ENCODE results near the gene AHCYL2. TPM values are rescaled to one million over a fixed set of nuclear protein-coding genes. Genes with fewer than 3 reads are reported as not detected.

AHCYL2 gene
- total and polyA plus RNA-seq, 2 of the 8 experiments (the other 6 are each of a cell fraction or from before 2014, with no cell fraction given) = 20.7 to 25.4 TPM

- no peak for FAIRE-seq
- no peak overlapping the region for H2AFZ ChIP-seq (ENCODE audit: low read length)
- POLR2A ChIA-PET (ENCODE audit: partially characterized antibody) = no interaction called here
Observed at GRCh38 chr7:129457101-129457500, 232.3 kb downstream of the AHCYL2 start.

More at GRCh38 chr7:129457101-129457500, 232.3 kb downstream of the AHCYL2 start:
- Histone ChIP-seq H3K36me3 (ENCODE audit: control insufficient read depth in 2 of 4, insufficient read depth in 4 of 4, low read length in 3 of 4) (peaks cover 6 to 58% (median 29%) of the 10 kb centered on the region in 4 experiments; a peak in 7 of 8 replicates), H3K14ac (ENCODE audit: insufficient read length) (no peak overlapping the region), H3K4me2 (ENCODE audit: insufficient read depth in 1 of 2, low read depth in 2 of 2, low read length in 2 of 2) (no peak overlapping the region), H3K4me1 (replicated peaks in 1 of 4; ENCODE audit: control insufficient read depth in 3 of 4, insufficient read depth in 4 of 4, low read length in 3 of 4) (no peaks in the 10 kb centered on the region), H4K5ac (ENCODE audit: insufficient read length, low read depth, low read length) (no peak overlapping the region), H3K56ac (replicated peaks; ENCODE audit: insufficient read length, low read depth, low read length) (no peak overlapping the region), H2BK20ac (ENCODE audit: low read length) (no peak overlapping the region), H3K23ac (ENCODE audit: insufficient read length) (no peak overlapping the region), H3K18ac (ENCODE audit: extremely low read depth, low read length) (no peak overlapping the region), H3K23me2 (ENCODE audit: low read depth, low read length) (no peaks in the 10 kb centered on the region), H3K4ac (replicated peaks; ENCODE audit: insufficient read length, low read depth, low read length) (no peak overlapping the region), H2BK5ac (ENCODE audit: low read depth, low read length) (no peak overlapping the region), H2BK12ac (ENCODE audit: low read depth, low read length) (no peak overlapping the region), H2AK5ac (ENCODE audit: low read depth, low read length) (no peak overlapping the region), H3K9ac (replicated peaks in 1 of 4; ENCODE audit: extremely low read depth in 1 of 4, low read depth in 3 of 4, low read length in 3 of 4) (no peak overlapping the region), H3K9me3 (ENCODE audit: insufficient read depth in 2 of 2, low read depth in 1 of 2, low read length in 1 of 2) (no peaks in the 10 kb centered on the region), H3K79me1 (ENCODE audit: low read depth, low read length) (no peaks in the 10 kb centered on the region), H4K20me1 (replicated peaks in 1 of 2; ENCODE audit: control insufficient read depth in 1 of 2, insufficient read depth in 2 of 2, low read length in 2 of 2) (no peaks in the 10 kb centered on the region), H3K27me3 (replicated peaks in 1 of 4; ENCODE audit: control insufficient read depth in 3 of 4, extremely low read depth in 1 of 4, insufficient read depth in 3 of 4, low read length in 3 of 4) (no peaks in the 10 kb centered on the region), H2BK120ac (replicated peaks; ENCODE audit: low read depth, low read length) (no peak overlapping the region), H4K91ac (replicated peaks; ENCODE audit: insufficient read length, low read length) (no peak overlapping the region), H3K79me2 (ENCODE audit: control insufficient read depth in 1 of 2, insufficient read depth in 2 of 2, low read length in 2 of 2) (no peaks in the 10 kb centered on the region), H2BK15ac (ENCODE audit: low read length) (no peak overlapping the region), H3K27ac (ENCODE audit: low read depth, low read length) (no peak overlapping the region), H4K8ac (ENCODE audit: extremely low read depth, insufficient read depth, low read length) (no peak overlapping the region), H3K4me3 (ENCODE audit: extremely low read depth in 1 of 4, insufficient read depth in 2 of 4, low read depth in 3 of 4, low read length in 4 of 4) (no peak overlapping the region)
- no peak for DNase-seq (ENCODE audit: low read depth in 1 of 2, low spot score in 2 of 2)
- TF ChIP-seq EZH2 (IDR thresholded peaks at IDR 0.05; ENCODE audit: low read depth, low read length, severe bottlenecking) (no peak), NRF1 (IDR thresholded peaks at IDR 0.05; ENCODE audit: low read depth, low read length) (no peak), SP2 (IDR thresholded peaks at IDR 0.05; ENCODE audit: low read length) (no peak), SIN3A (conservative IDR thresholded peaks at IDR 0.05 in 1 of 2, IDR thresholded peaks at IDR 0.05 in 1 of 2; ENCODE audit: low read depth in 1 of 2, low read length in 2 of 2) (no peak), NANOG (IDR thresholded peaks at IDR 0.05; ENCODE audit: insufficient read depth, low read depth, low read length, poor library complexity, severe bottlenecking) (no peak), SIRT6 (IDR thresholded peaks at IDR 0.05; ENCODE audit: low read length) (no peak), JUN (IDR thresholded peaks at IDR 0.05; ENCODE audit: low read depth, low read length) (no peak), TAF7 (optimal IDR thresholded peaks at IDR 0.05; ENCODE audit: borderline replicate concordance, low read depth, low read length) (no peak), SP1 (IDR thresholded peaks at IDR 0.05; ENCODE audit: low read depth, low read length) (no peak), CTCF (IDR thresholded peaks at IDR 0.05; ENCODE audit: control extremely low read depth in 1 of 3, insufficient read depth in 1 of 3, low read depth in 1 of 3, low read length in 3 of 3) (no peak)
- WGBS, 2 experiments (ENCODE audit: extremely low coverage in 1 of 2, insufficient coverage in 1 of 2, insufficient read length in 1 of 2, insufficient replicate concordance in 2 of 2, low coverage in 1 of 2, low lambda C conversion rate in 2 of 2, missing lambda C conversion rate in 1 of 2) = 90% methylated on average over 3 of the region's 3 CpGs; no CpG with 5 or more reads in 1 of the 2 experiments
- CTCF ChIA-PET (ENCODE audit: partially characterized antibody) = no interaction called here
